ENCODE data around the gene ATF1.
"Not testable (repeated sequence)": the region's sequence is repeated elsewhere in the genome, so short reads cannot be mapped to it uniquely, and the experiment has no call there.

ATF1 gene

DNA sequence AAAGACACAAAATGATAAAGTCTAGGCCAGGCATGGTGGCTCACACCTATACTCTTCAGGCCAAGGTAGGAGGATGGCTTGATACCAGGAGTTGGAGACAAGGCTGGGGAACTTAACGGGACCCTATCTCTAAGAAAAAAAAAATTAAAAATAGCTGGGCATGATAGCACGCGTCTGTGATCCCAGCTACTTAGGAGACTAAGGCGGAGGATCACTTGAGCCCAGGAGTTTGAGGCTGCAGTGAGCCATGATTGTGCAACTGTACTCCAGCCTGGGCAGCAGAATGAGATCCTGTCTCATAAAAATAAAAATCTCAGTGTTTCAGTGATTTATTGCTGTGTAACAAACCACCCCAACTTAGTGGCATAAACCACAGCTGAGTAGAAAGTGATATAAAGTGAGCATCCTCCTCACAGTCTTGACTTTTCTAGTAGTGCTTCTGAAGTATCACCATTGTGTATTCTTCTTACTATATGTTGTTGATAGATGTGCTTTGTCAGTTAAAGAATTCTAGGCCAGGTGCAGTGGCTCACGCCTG is 10.6 kb upstream of the ATF1 start:
- DNase-seq (ENCODE audit: low read depth) = no peak

DNA sequence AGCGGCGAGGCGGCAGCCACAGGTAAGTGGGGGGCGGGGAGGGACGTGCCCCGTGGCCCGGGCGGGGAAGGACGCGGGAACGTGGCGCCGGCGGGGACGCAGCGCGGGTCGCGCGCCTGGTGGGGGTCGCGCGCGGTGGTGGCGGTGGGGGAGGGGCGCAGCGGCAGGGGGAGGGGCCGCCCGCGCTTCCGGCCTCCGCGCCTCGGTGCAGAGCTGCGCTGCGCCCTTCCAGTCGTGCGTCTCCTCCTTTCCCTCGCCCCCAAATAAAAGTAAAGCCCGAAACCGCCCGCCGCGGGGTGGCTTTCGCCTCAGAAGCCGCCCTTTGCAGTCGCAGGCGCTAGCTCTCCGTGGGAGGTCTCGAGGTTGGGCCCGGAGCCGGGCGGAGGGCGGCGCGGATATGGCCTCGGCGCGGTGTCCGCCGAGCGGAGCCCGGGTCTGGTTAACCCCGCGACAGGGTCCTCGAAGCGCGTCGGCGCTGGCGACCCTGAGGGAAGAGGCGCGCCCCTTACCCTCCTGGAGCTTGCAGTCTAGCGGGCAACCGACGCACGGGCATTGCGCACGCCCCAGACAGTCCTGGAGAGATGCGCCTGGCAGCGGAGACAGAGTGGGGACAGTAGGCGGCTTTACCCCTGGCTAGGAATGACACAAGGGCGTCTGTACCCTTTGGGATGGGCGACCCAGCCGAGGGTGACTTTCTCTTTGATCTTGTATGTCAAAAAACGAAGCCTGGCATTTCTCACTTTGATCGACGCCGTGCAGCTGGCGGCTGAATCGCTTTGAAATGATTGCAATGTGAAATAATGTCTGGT is 589 bp downstream of the ATF1 start:
- DNase-seq (ENCODE audit: low read depth) = peak; percentile 71

DNA sequence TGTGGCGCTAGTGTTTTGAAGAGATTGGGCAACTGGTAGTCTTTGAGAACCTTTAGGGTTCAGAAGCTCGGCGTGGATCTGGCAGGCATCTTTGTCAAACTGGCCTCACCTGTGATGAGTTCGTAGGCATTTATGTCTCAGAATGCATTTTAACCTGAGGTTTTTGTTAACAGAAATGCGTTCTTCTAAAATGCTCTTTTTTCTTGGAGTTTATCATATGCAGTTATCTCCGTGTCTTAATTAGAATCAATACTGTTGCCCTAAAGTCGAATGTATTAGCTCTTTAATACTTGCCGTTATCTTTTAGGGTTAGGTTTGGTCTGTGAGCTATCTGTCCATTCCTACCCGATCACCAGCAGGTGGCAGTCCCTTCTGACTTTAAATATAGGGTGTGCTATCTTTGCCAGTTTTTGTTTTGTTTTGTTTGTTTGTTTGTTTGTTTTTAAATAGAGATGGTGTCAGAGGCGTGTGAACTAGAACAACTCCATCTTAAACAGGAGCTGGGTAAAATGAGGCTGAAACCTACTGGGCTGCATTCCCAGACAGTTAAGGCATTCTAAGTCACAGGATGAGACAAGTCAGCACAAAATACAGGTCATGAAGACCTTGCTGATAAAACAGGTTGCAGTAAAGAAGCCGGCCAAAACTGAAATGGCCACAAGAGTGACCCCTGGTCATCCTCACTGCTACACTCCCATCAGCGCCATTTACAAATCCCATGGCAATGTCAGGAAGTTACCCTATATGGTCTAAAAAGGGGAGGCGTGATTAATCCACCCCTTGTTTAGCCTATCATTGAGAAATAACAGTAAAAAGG is 1.4 kb downstream of the ATF1 start:
- peak; percentile 29 for DNase-seq (ENCODE audit: low read depth)

DNA sequence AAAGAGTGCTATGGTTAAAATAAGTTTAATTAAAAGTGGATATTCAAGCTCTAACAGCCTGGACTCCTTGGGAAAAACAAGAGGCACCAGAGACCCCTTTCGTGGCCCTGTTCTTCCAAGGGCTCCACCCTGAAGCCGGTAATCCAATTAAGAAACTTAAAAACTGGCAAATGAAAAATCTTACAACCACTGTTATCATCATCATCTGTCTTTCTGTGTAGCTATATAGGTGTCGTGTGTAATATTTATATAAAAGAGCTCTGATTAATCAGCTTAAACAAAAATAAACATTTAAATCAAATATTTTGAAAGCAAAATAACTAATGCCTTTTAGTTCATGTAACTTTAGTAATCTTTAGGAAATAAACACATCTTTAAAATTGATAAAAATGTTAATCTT is 4.5 kb downstream of the ATF1 start:
- no peak for DNase-seq (ENCODE audit: low read depth)

DNA sequence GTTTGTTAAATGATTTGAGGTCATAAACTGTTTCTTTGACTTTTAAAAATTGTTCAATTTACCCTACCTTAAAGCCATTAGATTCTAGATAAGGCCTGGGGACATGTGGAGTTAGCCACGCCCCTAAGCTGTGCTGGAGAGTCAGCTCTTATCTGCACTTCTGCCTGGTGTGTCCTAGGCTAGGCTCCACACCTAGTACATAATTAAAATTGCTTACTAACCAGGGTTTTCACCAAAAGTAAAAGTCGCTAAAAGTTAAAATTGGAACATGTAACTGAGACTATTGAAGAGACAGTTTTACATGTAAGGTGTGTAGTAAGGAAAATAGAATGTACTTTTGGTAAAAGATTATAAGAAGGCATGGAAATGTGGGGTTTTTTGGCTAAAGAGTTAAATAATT is 4.9 kb downstream of the ATF1 start:
- DNase-seq (ENCODE audit: low read depth) = not testable (repeated sequence)

DNA sequence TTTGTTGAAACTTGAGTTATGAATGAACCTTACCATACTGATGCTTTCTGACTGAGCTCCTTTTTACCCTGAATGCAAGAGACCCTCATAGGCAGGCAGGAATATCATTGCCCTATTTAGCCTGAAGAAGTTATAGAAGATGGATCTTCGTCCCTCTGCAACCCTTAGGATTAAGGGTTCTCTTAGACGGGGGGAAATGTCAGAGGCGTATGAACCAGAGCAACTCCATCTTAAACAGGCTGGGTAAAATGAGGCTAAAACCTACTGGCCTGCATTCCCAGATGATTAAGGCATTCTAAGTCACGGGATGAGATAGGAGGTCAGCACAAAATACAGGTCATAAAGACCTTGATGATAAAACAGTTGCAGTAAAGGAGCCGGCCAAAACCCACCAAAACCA is 7.5 kb downstream of the ATF1 start:
- no peak for DNase-seq (ENCODE audit: low read depth)

DNA sequence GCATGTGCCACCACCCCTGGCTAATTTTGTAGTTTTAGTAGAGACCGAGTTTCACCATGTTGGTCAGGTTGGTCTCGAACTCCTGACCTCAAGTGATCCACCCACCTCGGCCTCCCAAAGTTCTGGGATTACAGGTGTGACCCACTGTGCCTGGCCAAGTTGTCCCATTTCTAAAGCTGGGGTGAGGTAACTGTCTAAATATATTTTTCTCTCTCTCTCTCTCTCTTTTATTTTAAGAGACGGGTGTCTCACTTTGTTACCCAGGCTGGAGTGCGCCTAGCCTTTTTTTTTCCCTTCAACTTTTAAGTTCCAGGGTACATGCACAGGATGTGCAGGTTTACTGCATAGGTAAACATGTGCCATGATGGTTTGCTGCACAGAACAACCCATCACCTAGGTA is 8.6 kb downstream of the ATF1 start:
- no peak for DNase-seq (ENCODE audit: low read depth)

DNA sequence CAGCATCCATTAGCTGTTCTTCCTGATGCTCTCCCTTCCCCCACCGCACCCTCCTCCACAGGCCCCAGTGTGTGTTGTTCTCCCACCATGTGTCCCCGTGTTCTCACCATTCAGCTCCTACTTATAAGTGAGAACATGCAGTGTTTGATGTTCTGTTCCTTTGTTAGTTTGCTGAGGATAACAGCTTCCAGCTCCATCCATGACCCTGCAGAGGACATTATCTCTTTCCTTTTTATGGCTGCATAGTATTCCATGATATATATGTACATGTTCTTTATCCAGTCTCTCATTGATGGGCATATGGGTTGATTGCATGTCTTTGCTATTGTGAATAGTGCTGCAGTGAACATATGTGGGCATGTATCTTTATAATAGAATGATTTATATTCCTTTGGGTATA is 9.0 kb downstream of the ATF1 start:
- DNase-seq (ENCODE audit: low read depth) = no peak

DNA sequence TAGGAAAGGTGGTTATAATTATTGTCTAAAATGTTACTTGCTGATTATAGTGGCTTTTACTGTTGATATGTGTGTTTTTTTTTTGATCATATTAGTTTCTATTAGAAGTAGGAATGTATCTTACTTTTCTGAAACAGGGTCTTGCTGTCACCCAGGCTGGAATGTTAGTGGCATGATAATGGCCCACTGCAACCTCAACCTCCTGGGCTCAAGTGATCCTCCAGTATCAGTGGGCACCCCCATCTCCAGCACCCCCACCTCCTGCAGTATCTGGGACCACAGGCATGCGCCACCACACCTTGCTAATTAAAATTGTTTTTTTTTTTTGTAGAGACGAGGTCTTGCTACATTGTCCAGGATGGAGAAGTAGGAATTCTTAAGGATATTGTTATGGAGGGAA is 11.3 kb downstream of the ATF1 start:
- no peak for DNase-seq (ENCODE audit: low read depth)

DNA sequence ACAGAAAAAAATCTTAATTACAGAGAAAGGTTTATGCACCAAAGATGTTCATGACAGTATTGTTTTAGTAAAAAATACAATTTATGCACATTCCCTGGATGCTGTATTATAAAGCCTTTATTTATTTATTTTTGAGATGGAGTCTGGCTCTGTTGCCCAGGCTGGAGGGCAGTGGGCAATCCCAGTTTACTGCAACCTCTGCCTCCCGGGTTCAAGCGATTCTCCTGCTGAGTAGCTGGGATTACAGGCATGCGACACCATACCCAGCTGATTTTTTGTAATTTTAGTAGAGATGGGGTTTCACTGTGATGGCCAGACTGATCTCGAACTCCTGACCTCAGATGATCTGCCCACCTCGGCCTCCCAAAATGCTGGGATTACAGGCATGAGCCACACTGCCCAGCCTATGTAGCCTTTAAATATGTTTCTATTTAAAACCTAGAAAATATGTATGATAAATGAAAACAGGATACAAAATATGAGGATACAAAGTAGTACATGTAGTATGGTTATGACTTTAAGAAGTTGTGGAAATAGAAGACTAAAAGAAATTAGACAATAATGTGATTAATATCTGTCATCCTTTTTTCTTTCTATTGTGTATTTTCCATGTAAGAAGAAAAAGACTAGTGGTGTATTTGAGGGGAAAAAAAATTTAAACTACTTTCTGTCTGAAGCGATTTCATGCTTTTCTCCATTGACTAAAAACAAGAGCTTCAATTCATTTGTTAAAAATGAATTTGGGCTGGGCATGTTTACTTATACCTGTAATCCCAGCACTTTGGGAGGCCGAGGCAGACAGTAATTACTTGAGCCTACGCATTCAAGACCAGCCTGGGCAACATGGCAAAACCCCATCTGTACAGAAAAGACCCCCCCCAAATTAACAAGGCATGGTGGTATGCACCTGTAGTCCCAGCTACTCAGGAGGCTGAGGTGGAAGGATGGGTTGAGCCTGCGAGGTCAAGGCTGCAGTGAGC is 13.1 kb downstream of the ATF1 start:
- DNase-seq (ENCODE audit: low read depth) = no peak

DNA sequence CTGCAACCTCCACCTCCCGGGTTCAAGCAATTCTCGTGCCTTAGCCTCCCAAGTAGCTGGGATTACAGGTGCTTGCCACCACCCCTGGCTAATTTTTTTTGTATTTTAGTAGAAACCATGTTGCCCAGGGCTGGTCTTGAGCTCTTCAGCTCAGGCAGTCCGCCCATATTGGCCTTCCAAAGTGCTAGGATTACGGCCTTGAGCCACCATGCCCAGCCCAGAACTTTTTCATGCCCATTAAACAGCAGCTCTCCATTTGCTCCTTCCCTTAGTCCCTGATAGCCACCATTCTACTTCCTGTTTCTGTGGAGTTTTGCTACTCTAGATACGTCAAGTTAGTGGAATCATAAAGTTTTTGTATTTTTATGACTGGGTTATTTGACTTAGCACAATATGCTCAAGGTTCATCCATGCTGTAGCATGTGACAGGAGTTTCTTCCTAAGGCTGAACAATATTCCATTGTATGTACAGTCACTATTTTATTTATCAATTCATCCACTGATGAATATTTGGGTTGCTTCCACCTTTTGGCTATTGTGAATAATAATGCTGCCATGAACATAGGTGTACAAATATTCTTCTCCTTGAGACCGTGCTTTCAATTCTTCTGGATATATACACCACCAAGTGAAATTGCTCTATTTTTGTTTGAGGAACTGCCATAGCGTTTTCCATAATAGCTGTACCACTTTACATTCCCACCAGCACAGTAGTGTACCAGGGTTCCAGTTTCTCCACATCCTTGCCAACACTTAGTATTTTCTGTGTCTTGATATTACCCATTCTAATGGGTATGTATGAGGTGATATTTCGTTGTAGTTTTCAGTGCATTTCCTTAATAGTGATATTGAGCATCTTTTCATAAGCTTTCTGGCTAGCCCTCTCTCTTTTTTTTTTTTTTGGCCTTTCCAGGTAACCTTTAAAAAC is 15.0 kb downstream of the ATF1 start:
- DNase-seq (ENCODE audit: low read depth) = no peak

DNA sequence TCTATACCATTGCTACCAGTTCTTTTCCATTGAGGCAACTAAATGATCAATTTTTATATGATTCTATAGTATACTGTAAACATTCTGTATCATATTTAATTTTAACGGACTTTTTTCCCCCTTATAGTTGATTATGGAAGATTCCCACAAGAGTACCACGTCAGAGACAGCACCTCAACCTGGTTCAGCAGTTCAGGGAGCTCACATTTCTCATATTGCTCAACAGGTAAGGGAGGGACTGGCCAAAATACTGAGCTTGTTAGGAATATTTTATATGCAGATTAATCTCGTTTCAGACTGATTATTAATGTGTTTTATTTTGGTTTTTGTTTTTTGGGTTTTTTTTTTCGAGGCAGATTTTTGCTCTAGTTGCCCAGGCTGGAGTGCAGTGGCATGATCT is 16.1 kb downstream of the ATF1 start:
- DNase-seq (ENCODE audit: low read depth) = no peak

DNA sequence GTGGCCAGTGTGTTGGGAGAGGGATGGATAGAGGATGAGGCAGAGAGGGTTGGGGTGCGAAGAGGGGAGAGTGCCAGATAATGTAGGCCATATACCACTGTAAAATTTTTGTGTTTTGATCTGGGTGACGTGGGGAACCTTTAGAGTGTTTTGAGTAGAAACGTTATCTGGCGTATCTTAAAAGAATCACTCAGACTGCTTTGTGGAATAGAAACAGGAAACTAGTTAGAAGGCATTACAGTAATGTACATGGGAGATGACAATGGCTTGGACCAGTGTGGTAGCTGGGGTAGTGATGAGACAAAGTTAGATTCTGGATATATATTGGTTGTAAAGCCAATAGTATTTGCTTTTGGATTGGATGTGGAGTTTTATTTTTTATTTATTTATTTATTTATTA is 20.6 kb downstream of the ATF1 start:
- DNase-seq (ENCODE audit: low read depth) = no peak

DNA sequence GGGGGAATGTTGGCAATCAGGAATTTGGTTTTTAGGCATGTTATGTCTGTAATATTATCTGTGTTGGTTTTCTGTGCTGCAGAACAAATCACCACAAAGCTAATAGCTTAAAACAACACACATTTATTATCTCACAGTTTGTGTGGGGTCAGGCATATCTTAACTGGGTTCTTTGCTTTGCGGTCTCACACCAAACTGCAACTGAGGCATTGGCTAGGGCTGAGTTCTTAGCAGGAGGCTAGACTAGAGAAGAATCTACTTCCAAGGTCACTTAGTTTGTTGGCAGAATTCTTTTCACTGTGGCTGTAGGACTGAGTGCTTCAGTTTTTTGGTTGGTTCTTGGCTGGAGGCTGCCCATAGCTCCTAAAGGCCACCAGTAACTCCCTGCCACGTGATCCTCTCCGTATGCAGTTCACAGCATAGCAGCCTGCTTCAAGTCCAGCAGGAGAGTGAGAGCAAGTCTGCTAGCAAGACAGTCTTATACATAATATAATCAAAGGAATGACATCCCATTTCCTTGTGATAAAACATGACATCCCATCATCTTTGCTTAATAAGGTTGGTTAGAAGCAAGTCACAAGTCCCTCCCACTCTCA is 21.6 kb downstream of the ATF1 start:
- no peak for DNase-seq (ENCODE audit: low read depth)

DNA sequence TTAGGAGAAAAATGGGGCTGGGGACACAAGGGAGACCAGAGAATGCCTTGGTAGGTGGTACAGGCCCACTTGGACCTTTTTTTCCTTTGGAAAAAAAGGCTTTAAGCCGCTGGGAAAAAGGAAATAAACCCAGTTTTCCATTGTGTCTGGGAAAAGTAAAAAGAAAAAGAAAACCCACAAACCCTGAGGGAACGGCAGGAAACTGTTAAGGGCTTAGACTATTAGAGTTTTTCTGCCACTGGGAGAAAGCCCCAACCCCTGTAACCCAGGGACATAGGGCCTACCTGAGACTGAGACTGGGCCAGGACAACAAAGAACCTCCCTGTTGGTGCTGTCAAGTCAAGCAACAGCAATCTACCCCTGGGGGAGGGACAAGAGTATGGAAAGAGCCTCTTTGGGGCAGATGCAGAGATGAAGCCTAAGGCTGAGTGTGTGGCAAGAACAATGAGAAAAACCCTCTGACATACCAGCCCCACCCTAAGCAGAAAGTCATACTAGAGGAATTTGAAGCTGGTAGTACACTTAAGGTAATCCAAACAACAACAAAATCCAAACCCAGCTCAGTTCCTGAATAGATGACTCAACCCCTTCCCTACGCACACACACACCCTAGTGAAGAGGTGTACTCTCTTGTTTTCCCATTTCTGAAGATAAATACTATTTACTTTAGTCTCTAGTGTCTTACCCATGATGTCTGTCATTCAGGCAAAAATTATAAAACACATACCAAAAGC is 22.8 kb downstream of the ATF1 start:
- DNase-seq (ENCODE audit: low read depth) = no peak

DNA sequence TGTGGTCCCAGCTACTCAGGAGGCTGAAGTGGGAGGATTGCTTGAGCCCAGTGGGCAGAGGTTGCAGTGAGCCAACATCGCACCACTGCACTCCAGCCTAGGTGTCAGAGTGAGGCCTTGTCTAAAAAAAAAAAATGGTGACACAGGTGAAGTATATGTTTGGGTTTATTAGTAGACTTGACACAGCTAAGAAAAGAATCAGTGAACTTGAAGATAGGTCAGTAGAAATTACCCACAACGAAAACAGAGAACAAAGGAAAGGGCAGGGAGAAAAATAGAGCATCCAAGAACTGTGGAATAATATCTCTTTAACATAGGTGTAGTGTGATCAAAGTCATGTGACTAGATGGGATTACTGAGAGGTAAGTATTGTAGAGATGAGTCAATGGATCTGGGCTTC is 23.7 kb downstream of the ATF1 start:
- no peak for DNase-seq (ENCODE audit: low read depth)

DNA sequence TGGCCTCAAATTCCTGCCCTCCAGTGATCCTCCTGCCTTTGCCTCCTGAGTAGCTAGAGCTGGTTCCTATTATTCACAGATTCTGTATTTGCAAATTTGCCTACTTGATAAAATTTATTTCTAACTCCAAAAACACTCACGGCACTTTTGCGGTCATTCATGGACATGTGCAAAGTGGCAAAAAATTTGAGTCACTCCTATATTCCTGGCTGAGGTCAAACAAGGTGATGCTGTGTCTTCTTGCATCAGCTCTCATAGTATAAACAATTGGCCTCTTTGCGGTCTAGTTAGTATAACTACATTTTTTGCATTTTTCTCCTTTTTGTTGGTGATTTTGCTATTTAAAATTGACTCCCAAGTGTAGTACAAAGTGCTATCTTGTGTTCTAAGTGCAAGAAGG is 24.7 kb downstream of the ATF1 start:
- DNase-seq (ENCODE audit: low read depth) = no peak

DNA sequence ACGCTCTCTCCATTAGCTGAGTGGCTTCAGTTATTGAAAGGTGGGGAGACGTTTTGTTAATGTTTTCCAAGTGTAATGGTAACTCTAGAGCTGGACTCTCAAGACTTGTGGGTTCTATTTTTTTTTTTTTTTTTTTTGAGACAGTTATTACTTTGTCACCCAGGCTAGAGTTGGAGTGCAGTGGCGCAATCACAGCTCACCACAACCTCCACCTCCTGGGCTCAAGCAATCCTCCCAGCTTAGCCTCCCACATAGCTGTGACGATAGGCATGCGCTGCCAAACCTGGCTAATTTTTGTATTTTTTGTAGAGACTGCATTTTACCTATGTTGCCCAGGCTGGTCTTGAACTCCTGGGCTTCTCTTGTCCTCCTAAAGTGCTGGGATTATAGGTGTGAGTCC is 26.2 kb downstream of the ATF1 start:
- no peak for DNase-seq (ENCODE audit: low read depth)

DNA sequence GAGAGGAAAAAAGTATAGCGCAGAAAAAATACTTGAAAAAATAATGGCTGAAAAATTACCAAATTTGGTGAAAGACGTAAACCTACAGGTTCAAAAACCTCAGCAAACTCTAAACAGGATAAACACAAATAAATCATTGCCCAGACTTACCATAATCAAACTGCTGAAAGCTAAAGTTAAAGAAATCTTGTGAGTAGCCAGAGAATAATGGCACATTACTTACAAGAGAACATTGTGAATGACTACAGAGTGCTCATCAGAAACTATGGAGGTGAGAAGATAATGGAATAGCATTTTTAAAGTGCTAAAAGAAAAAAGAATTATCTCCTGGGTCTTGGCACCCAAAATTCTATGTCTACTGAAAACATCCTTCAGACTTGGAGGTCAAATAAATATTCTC is 36.0 kb downstream of the ATF1 start:
- no peak for DNase-seq (ENCODE audit: low read depth)

Measured in T follicular helper cell (primary cell).